Astrocyte of the cerebellum (primary cell): Measurements from ENCODE around the gene HNF4A.

Source experiments
- DNase-seq: peaks from one replicate; pipeline ENCODE4 v3.0.0-alpha.2; 2011; ENCODE audit warnings: low read depth
- H3K4me3 ChIP-seq: 2 replicates; pipeline ENCODE4 v1.5.1; 2011; ENCODE audit warnings: mild to moderate bottlenecking, low read depth, low read length, moderate library complexity
- CTCF ChIP-seq: IDR thresholded peaks from 2 replicates; pipeline ENCODE4 v1.5.1; 2012; ENCODE audit warnings: low read length, low read depth, moderate library complexity, mild to moderate bottlenecking; ENCODE audit errors: missing control alignments
- in situ Hi-C: cut with HindIII; loops from 2 replicates; pipeline ENCODE4 v1.10.0; 2017; ENCODE audit warnings: low sequenced_read_pairs

The HNF4A gene

GRCh38 chr20:44356353-44356723, 839 bp downstream of the HNF4A start:
- DNase-seq: no peak
- in situ Hi-C loops: no loop called here
- H3K4me3 ChIP-seq: no peak overlapping the region
- TF ChIP-seq CTCF: no peak

- DNase-seq: no peak
- no peak for TF ChIP-seq CTCF
- H3K4me3 ChIP-seq: no peak overlapping the region
- in situ Hi-C loops: no loop called here
These were observed 1.5 kb downstream of the HNF4A start for GRCh38 chr20:44357020-44357419.

GRCh38 chr20:44357555-44358125, 2.1 kb downstream of the HNF4A start:
- no peak for DNase-seq
- in situ Hi-C loops: no loop called here
- no peak for TF ChIP-seq CTCF
- H3K4me3 ChIP-seq: no peak overlapping the region

GRCh38 chr20:44358776-44359175, 3.3 kb downstream of the HNF4A start:
- in situ Hi-C loops: no loop called here
- TF ChIP-seq CTCF: no peak
- DNase-seq: no peak
- no peak overlapping the region for H3K4me3 ChIP-seq

GRCh38 chr20:44360221-44360620, 4.7 kb downstream of the HNF4A start:
- H3K4me3 ChIP-seq: no peak overlapping the region
- in situ Hi-C loops: no loop called here
- no peak for TF ChIP-seq CTCF
- DNase-seq: no peak

- in situ Hi-C loops: no loop called here
- no peak for TF ChIP-seq CTCF
- H3K4me3 ChIP-seq: no peak overlapping the region
- no peak for DNase-seq
These were observed 5.5 kb downstream of the HNF4A start for GRCh38 chr20:44361021-44361420.
